Prostate gland (tissue), 2 donors: ENCODE results near the gene ZNF324. TPM values are rescaled to one million over a fixed set of nuclear protein-coding genes. Genes with fewer than 3 reads are reported as not detected.
A peak's percentile ranks its signal among the peaks of the same experiment; 100 is the strongest.

Experiments
- DNase-seq: peaks from one replicate; pipeline ENCODE4 v3.0.0-alpha.2; 2019; ENCODE audit warnings: low spot score
- H3K27ac ChIP-seq, 2 donors: fragments of 200-600 bp; sonication (generic); 2 replicates each; pipeline ENCODE4 v1.5.1; 2017 to 2019
- H3K27me3 ChIP-seq: fragments of 200-600 bp; sonication (generic); replicated peaks from 2 replicates; pipeline ENCODE4 v1.5.1; 2019; ENCODE audit not compliant: insufficient read depth
- H3K36me3 ChIP-seq, 2 donors: fragments of 200-600 bp; sonication (generic); 1 replicate in 1 of 2; 2 replicates in 1 of 2; pipeline versions ENCODE4 v1.5.1 to v1.8.1; 2017 to 2019
- H3K4me1 ChIP-seq: fragments of 200-600 bp; sonication (generic); replicated peaks from 2 replicates; pipeline ENCODE4 v1.5.1; 2019
- H3K4me3 ChIP-seq, 2 donors: fragments of 200-600 bp; sonication (generic); 2 replicates each; pipeline ENCODE4 v1.5.1; 2017 to 2019
- H3K9me3 ChIP-seq: fragments of 200-600 bp; sonication (generic); 2 replicates; pipeline ENCODE4 v1.5.1; 2017
- CTCF ChIP-seq, 4 experiments: fragments of 200-600 bp in 2 of 4; fragments of 450-650 bp in 2 of 4; sonication (generic) in 2 of 4; IDR thresholded peaks; 1 replicate in 3 of 4; 2 replicates in 1 of 4; pipeline ENCODE4 v1.5.1; 2016 to 2019; ENCODE audit warnings: antibody characterized with exemption in 4 of 4, mild to moderate bottlenecking in 2 of 4, moderate library complexity in 2 of 4
- POLR2A ChIP-seq: fragments of 450-650 bp; IDR thresholded peaks from one replicate; pipeline ENCODE4 v1.6.1; 2016; ENCODE audit warnings: antibody characterized with exemption, mild to moderate bottlenecking
- POLR2AphosphoS5 ChIP-seq: sonication (generic); formaldehyde crosslinking; IDR thresholded peaks from one replicate; pipeline ENCODE4 v1.6.1; 2017; ENCODE audit warnings: antibody characterized with exemption
- WGBS: methylation state at CpG from one replicate; pipeline ENCODE4 v1.1.5; 2018; 5-methylcytosine and 5-hydroxymethylcytosine counted together
- intact Hi-C: fragments of 100-400 bp; cut with DNase I; formaldehyde crosslinking; loops from one replicate; pipeline ENCODE4 v1.14.2; 2022
- total RNA-seq, 2 donors: library from RNA; depleted of rRNA; stranded (reverse); fragments of >200 nt; gene quantifications; one replicate each; pipeline ENCODE4 v1.1.0, GENCODE V29; 2016

The ZNF324 gene
- total RNA-seq, 2 donors from 2014 or later: 22.9 to 27.1 TPM

DNA sequence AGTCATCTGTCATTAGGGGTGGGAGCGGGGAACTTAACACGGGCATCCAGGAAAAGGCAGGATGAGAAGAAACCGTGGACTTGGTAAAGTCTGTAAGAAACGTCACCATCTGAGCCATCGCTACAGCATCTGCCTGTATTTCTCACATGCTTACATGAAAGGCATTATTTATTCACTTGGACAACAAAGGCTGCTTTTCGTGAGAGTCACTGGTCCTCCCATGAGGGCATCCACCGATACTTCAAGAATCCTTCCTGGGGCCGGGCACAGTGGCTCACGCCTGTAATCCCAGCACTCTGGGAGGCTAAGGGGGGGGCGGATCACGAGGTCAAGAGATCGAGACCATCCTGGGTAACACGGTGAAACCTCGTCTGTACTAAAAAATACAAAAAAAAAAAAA lies 25.4 kb downstream of the ZNF324 start:
- intact Hi-C loops: no loop called here

DNA sequence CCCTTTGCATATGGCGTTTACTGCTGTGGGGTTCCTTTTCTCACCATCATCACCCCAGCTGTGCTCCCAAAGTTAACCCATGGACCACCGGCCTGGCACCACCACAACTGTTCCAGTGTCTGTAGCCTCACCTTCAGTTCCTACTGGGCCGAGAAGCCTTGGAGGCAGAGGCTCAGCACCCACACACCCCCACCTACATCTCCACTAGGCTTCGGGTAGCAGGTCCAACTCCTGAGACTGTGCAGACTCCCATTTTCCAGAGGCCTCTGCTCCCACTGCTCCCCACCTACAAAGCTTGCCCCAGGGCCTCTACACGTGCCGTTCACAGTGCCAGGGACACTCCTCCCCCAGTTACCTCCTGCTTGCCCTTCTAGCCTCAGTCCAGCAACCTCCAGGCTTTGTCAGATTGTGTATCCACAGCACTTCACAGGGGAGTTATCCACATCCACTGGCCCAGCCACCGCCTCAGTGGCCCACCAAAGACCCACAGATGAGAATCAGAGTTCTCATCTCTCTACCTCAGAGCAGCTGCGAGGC lies 30.8 kb downstream of the ZNF324 start:
- no peak for DNase-seq
- Histone ChIP-seq H3K4me3 (no peak overlapping the region), H3K4me1 (no peaks in the 10 kb centered on the region), H3K9me3 (no peaks in the 10 kb centered on the region), H3K27ac (no peak overlapping the region), H3K36me3 (no peaks in the 10 kb centered on the region), H3K27me3 (no peaks in the 10 kb centered on the region)
- TF ChIP-seq CTCF (IDR thresholded peaks at IDR 0.05): no peak
- no peak for TF ChIP-seq POLR2AphosphoS5
- no peak for TF ChIP-seq POLR2A
- intact Hi-C loops: no loop called here
- 85% methylated on average over 8 of the region's 8 CpGs for WGBS

More for the DNA sequence above, 25.4 kb downstream of the ZNF324 start:
- no peaks in the 10 kb centered on the region for H3K9me3 ChIP-seq
- no peaks in the 10 kb centered on the region for H3K36me3 ChIP-seq
- no peak overlapping the region for H3K27ac ChIP-seq
- no peak for TF ChIP-seq POLR2A
- no peak for TF ChIP-seq POLR2AphosphoS5
- TF ChIP-seq CTCF (IDR thresholded peaks at IDR 0.05): no peak
- H3K27me3 ChIP-seq: no peaks in the 10 kb centered on the region
- no peak overlapping the region for H3K4me3 ChIP-seq
- no peaks in the 10 kb centered on the region for H3K4me1 ChIP-seq
- no peak for DNase-seq
- WGBS: 92% methylated on average over 14 of the region's 14 CpGs

DNA sequence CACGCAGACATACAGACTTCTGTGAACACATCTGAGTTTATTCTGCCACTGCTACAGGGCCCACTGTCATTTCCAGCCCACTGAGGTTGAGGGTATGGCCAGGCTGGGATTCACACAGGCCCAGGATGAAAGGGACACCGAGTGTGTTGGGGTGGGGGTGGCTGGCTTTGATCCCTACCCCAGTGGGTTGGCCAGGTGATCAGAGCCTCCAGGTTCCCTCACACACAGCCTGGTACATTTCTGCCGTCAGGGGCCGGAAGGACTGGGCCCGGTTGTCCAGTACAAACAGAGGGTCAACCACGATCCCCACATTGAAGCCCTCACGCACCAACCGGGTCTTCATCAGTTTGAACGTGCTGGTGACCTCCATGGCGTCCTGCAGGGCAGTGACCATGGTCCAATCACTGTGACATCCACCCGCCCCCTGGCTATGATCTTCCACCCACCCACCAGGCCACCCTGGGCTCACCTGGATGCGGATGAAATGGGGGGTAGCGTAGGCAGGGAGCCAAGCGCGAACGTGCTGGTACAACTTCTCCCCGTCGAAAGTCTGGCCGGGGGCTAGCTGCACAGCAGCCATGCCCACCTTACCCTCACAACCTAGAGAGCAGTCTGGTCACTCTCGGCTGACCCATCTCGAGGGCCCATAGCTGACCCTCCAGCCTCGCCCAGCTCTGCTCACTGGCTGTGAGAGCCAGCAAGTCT lies 31.6 kb downstream of the ZNF324 start:
- Histone ChIP-seq H3K27ac (no peak overlapping the region), H3K27me3 (no peaks in the 10 kb centered on the region), H3K4me1 (no peaks in the 10 kb centered on the region), H3K4me3 (peak overlapping the region; percentile 39 to 46), H3K36me3 (no peaks in the 10 kb centered on the region), H3K9me3 (no peaks in the 10 kb centered on the region)
- TF ChIP-seq POLR2AphosphoS5: no peak
- TF ChIP-seq POLR2A: no peak
- TF ChIP-seq CTCF (IDR thresholded peaks at IDR 0.05): no peak
- WGBS: 59% methylated on average over 22 of the region's 22 CpGs
- intact Hi-C loops: no loop called here
- DNase-seq: no peak

- intact Hi-C loops: no loop called here
- Histone ChIP-seq H3K36me3 (no peaks in the 10 kb centered on the region), H3K9me3 (no peaks in the 10 kb centered on the region), H3K27me3 (no peaks in the 10 kb centered on the region), H3K27ac (peak overlapping the region; percentile 68 to 70), H3K4me1 (no peaks in the 10 kb centered on the region), H3K4me3 (peak overlapping the region; percentile 39 to 46)
- peak; percentile 99 for DNase-seq
- WGBS: 1% methylated on average over 59 of the region's 60 CpGs
- TF ChIP-seq POLR2AphosphoS5 (peak; percentile 97), POLR2A (peak; percentile 44), CTCF (IDR thresholded peaks at IDR 0.05) (peak in 3 of 4 experiments; percentile 8 to 39 (median 37))
Observed at GRCh38 chr19:58499021-58499927, 32.4 kb downstream of the ZNF324 start.
